22Rv1 (cell line): ENCODE results near the gene KRTAP5-1.

Source experiments
- H3K27ac ChIP-seq: fragments of 450-650 bp; 2 replicates; pipeline ENCODE4 v1.5.1; 2017
- CTCF ChIP-seq: fragments of 450-650 bp; IDR thresholded peaks from 2 replicates; pipeline ENCODE4 v1.5.1; 2017; ENCODE audit warnings: mild to moderate bottlenecking
- ZFX ChIP-seq: fragments of 450-650 bp; IDR thresholded peaks from 2 replicates; pipeline ENCODE4 v1.6.1; 2017; ENCODE audit warnings: antibody characterized with exemption, borderline replicate concordance

Gene KRTAP5-1

GRCh38 chr11:1571760-1572196 lies 13.3 kb downstream of the KRTAP5-1 start:
- peak overlapping the region; percentile 94 for H3K27ac ChIP-seq
- TF ChIP-seq CTCF (no peak), ZFX (no peak)

- peak overlapping the region; percentile 94 for H3K27ac ChIP-seq
- TF ChIP-seq ZFX (no peak), CTCF (no peak)
Observed at GRCh38 chr11:1570896-1571759, 14.0 kb downstream of the KRTAP5-1 start.

GRCh38 chr11:1570531-1570895 lies 14.6 kb downstream of the KRTAP5-1 start:
- TF ChIP-seq ZFX (no peak), CTCF (no peak)
- peak overlapping the region; percentile 94 for H3K27ac ChIP-seq

GRCh38 chr11:1570001-1570453 lies 15.1 kb downstream of the KRTAP5-1 start:
- TF ChIP-seq ZFX (no peak), CTCF (no peak)
- peak overlapping the region; percentile 94 for H3K27ac ChIP-seq

GRCh38 chr11:1569251-1569780 lies 15.8 kb downstream of the KRTAP5-1 start:
- H3K27ac ChIP-seq = peak overlapping the region; percentile 40
- TF ChIP-seq ZFX = no peak
- TF ChIP-seq CTCF = no peak

- TF ChIP-seq ZFX (no peak), CTCF (no peak)
- peak overlapping the region; percentile 40; the same call in 1 of the 2 replicates for H3K27ac ChIP-seq
Observed at GRCh38 chr11:1568441-1568911, 16.6 kb downstream of the KRTAP5-1 start.

- H3K27ac ChIP-seq = no peak overlapping the region
- no peak for TF ChIP-seq CTCF
- TF ChIP-seq ZFX = no peak
Observed at GRCh38 chr11:1567721-1568100, 17.4 kb downstream of the KRTAP5-1 start.
